IMR-90 (cell line): ENCODE results near the gene DOCK1.

ENCODE experiments used
- BHLHE40 ChIP-seq: fragments of 150-350 bp; IDR thresholded peaks from 2 replicates; pipeline ENCODE4 v1.6.1; 2016; ENCODE audit warnings: mild to moderate bottlenecking, low read depth, low read length
- CEBPB ChIP-seq: IDR thresholded peaks from 2 replicates; pipeline ENCODE4 v1.6.1; 2012; ENCODE audit warnings: low read depth, low read length, improper control_type of control experiment
- CTCF ChIP-seq: conservative IDR thresholded peaks from 2 replicates; pipeline ENCODE4 v1.5.1; 2012; ENCODE audit warnings: mild to moderate bottlenecking, low read depth, low read length, improper control_type of control experiment
- MAFK ChIP-seq: IDR thresholded peaks from 2 replicates; pipeline ENCODE4 v1.6.1; 2012; ENCODE audit warnings: low read depth, low read length, improper control_type of control experiment
- MAZ ChIP-seq: IDR thresholded peaks from 2 replicates; pipeline ENCODE4 v1.6.1; 2012; ENCODE audit warnings: low read depth, mild to moderate bottlenecking, low read length, improper control_type of control experiment, moderate library complexity, borderline replicate concordance
- POLR2A ChIP-seq: IDR thresholded peaks from 2 replicates; pipeline ENCODE4 v1.6.1; 2012; ENCODE audit warnings: mild to moderate bottlenecking, low read depth, low read length
- RAD21 ChIP-seq: IDR thresholded peaks from 2 replicates; pipeline ENCODE4 v1.6.1; 2012; ENCODE audit warnings: low read length, improper control_type of control experiment
- RCOR1 ChIP-seq: IDR thresholded peaks from 2 replicates; pipeline ENCODE4 v1.6.1; 2012; ENCODE audit warnings: mild to moderate bottlenecking, low read length, improper control_type of control experiment; ENCODE audit not compliant: insufficient replicate concordance
- SMC3 ChIP-seq: fragments of 150-350 bp; IDR thresholded peaks from 2 replicates; pipeline ENCODE4 v1.6.1; 2016; ENCODE audit warnings: low read depth, mild to moderate bottlenecking, antibody characterized with exemption, low read length, moderate library complexity
- USF2 ChIP-seq: fragments of 150-350 bp; IDR thresholded peaks from 2 replicates; pipeline ENCODE4 v1.6.1; 2017; ENCODE audit warnings: mild to moderate bottlenecking, antibody characterized with exemption, low read length, low read depth

GRCh38 chr10:126908729-126909128 lies 3.5 kb downstream of the DOCK1 start:
- TF ChIP-seq CTCF (no peak), POLR2A (no peak), BHLHE40 (no peak), RAD21 (no peak), SMC3 (no peak), USF2 (no peak), MAFK (no peak), MAZ (no peak), CEBPB (no peak), RCOR1 (no peak)
